Keratinocyte (primary cell): ENCODE results near the gene SSH3. TPM values are rescaled to one million over a fixed set of nuclear protein-coding genes. Genes with fewer than 3 reads are reported as not detected.

Source experiments
- DNase-seq: peaks from one replicate; pipeline ENCODE4 v3.0.0-alpha.2; 2011; ENCODE audit warnings: low read depth, missing footprints, low spot score
- FAIRE-seq: peaks from 2 replicates; lab custom pipeline; 2011; peaks lifted over from hg19 to GRCh38; lab: Jason Lieb, UNC
- H2AFZ ChIP-seq: 2 replicates; pipeline ENCODE4 v1.6.0; 2012; ENCODE audit warnings: low read length, control low read depth, inconsistent platforms; ENCODE audit not compliant: control insufficient read depth
- H3K27ac ChIP-seq: 2 replicates; pipeline ENCODE4 v1.5.1; 2011; ENCODE audit warnings: low read length; ENCODE audit not compliant: control insufficient read depth, insufficient read depth
- H3K27me3 ChIP-seq: 3 replicates; pipeline ENCODE4 v1.6.0; 2011; ENCODE audit warnings: low read length; ENCODE audit not compliant: control insufficient read depth, insufficient read depth; ENCODE audit errors: extremely low read depth
- H3K36me3 ChIP-seq, 2 experiments: 2 replicates in 1 of 2; 3 replicates in 1 of 2; pipeline ENCODE4 v1.5.1; 2011; ENCODE audit warnings: low read length in 2 of 2, mild to moderate bottlenecking in 1 of 2; ENCODE audit not compliant: control insufficient read depth in 2 of 2, insufficient read depth in 2 of 2; ENCODE audit errors: extremely low read depth in 1 of 2
- H3K4me1 ChIP-seq: 3 replicates; pipeline ENCODE4 v1.5.1; 2011; ENCODE audit warnings: low read length; ENCODE audit not compliant: control insufficient read depth, insufficient read depth; ENCODE audit errors: extremely low read depth
- H3K4me2 ChIP-seq: 3 replicates; pipeline ENCODE4 v1.6.0; 2011; ENCODE audit warnings: low read depth, low read length; ENCODE audit not compliant: control insufficient read depth, insufficient read depth; ENCODE audit errors: extremely low read depth
- H3K4me3 ChIP-seq, 3 experiments: fragments of 200-600 bp in 1 of 3; sonication (generic) in 1 of 3; 2 replicates in 2 of 3; 3 replicates in 1 of 3; pipeline ENCODE4 v1.5.1; 2011 to 2016; ENCODE audit warnings: low read length in 3 of 3, mild to moderate bottlenecking in 3 of 3, control low read depth in 2 of 3, inconsistent platforms in 1 of 3, low read depth in 1 of 3, mixed read lengths in 1 of 3, mixed run types in 1 of 3, moderate library complexity in 1 of 3; ENCODE audit not compliant: control insufficient read depth in 2 of 3, insufficient read depth in 2 of 3; ENCODE audit errors: extremely low read depth in 1 of 3
- H3K79me2 ChIP-seq: 2 replicates; pipeline ENCODE4 v1.6.0; 2012; ENCODE audit warnings: low read length; ENCODE audit not compliant: control insufficient read depth, insufficient read depth
- H3K9ac ChIP-seq: 3 replicates; pipeline ENCODE4 v1.6.0; 2011; ENCODE audit warnings: low read length; ENCODE audit not compliant: control insufficient read depth, insufficient read depth; ENCODE audit errors: extremely low read depth
- H3K9me1 ChIP-seq: 3 replicates; pipeline ENCODE4 v1.6.0; 2011; ENCODE audit warnings: low read length; ENCODE audit not compliant: control insufficient read depth, insufficient read depth; ENCODE audit errors: extremely low read depth
- H3K9me3 ChIP-seq: 2 replicates; pipeline ENCODE4 v1.5.1; 2012; ENCODE audit warnings: low read depth, low read length; ENCODE audit not compliant: control insufficient read depth
- H4K20me1 ChIP-seq: 3 replicates; pipeline ENCODE4 v1.6.0; 2011; ENCODE audit warnings: low read length; ENCODE audit not compliant: control insufficient read depth, insufficient read depth; ENCODE audit errors: extremely low read depth
- EZH2 ChIP-seq: IDR thresholded peaks from one replicate; pipeline ENCODE4 v1.6.1; 2012; ENCODE audit warnings: inconsistent platforms, mild to moderate bottlenecking, low read length, moderate library complexity
- dilution Hi-C: fragments of 300-500 bp; cut with MboI; formaldehyde crosslinking; loops from one replicate; pipeline ENCODE4 v1.7.0; 2020; ENCODE audit warnings: low sequenced_read_pairs; ENCODE audit not compliant: extremely low pct_ligation_motif_present
- polyA plus RNA-seq, 5 experiments: library from polyadenylated mRNA; depleted of rRNA in 3 of 5; stranded (reverse) in 3 of 5; stranded (forward) in 1 of 5; unstranded in 1 of 5; fragments of >200 nt; gene quantifications; 1 replicate in 1 of 5; 2 replicates in 3 of 5; 3 replicates in 1 of 5; pipeline versions ENCODE4 v1.2.1 to v1.2.3, GENCODE V29; 2011 to 2012; ENCODE audit warnings: missing spikeins in 2 of 5, low read depth in 1 of 5, low replicate concordance in 1 of 5
- TF ChIP-seq, protein P1 (sequence below), 3 experiments: IDR thresholded peaks in 1 of 3; conservative IDR thresholded peaks in 1 of 3; optimal IDR thresholded peaks in 1 of 3; 2 replicates in 2 of 3; 3 replicates in 1 of 3; pipeline versions ENCODE3 to v1.5.1; 2011; ENCODE audit warnings: low read length in 3 of 3, mild to moderate bottlenecking in 3 of 3, moderate library complexity in 2 of 3, control low read depth in 1 of 3, inconsistent platforms in 1 of 3; ENCODE audit not compliant: insufficient read depth in 2 of 3; ENCODE audit errors: extremely low read depth in 1 of 3

The SSH3 gene
- polyA plus RNA-seq, 1 donor (not counting 4 experiments of a cell fraction or from before 2014, with no cell fraction given): 24.8 TPM

GRCh38 chr11:67306769-67307544 lies 3.6 kb downstream of the SSH3 start:
- Histone ChIP-seq H3K4me1 (peaks cover 43% of the 10 kb centered on the region), H3K4me2 (no peak overlapping the region), H3K9me1 (no peaks in the 10 kb centered on the region), H3K9me3 (no peaks in the 10 kb centered on the region), H3K27me3 (no peaks in the 10 kb centered on the region), H3K36me3 (peaks cover under 1 to 26% of the 10 kb centered on the region in 2 experiments), H3K4me3 (no peak overlapping the region), H3K79me2 (no peaks in the 10 kb centered on the region), H3K9ac (no peak overlapping the region), H3K27ac (no peak overlapping the region), H2AFZ (no peak overlapping the region), H4K20me1 (no peaks in the 10 kb centered on the region)
- no peak for DNase-seq
- dilution Hi-C loops: no loop called here
- no peak for FAIRE-seq
- TF ChIP-seq EZH2: no peak
- TF ChIP-seq, protein P1, sequence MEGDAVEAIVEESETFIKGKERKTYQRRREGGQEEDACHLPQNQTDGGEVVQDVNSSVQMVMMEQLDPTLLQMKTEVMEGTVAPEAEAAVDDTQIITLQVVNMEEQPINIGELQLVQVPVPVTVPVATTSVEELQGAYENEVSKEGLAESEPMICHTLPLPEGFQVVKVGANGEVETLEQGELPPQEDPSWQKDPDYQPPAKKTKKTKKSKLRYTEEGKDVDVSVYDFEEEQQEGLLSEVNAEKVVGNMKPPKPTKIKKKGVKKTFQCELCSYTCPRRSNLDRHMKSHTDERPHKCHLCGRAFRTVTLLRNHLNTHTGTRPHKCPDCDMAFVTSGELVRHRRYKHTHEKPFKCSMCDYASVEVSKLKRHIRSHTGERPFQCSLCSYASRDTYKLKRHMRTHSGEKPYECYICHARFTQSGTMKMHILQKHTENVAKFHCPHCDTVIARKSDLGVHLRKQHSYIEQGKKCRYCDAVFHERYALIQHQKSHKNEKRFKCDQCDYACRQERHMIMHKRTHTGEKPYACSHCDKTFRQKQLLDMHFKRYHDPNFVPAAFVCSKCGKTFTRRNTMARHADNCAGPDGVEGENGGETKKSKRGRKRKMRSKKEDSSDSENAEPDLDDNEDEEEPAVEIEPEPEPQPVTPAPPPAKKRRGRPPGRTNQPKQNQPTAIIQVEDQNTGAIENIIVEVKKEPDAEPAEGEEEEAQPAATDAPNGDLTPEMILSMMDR (optimal IDR thresholded peaks at IDR 0.05 in 1 of 3, IDR thresholded peaks at IDR 0.05 in 1 of 3, conservative IDR thresholded peaks at IDR 0.05 in 1 of 3; ENCODE audit: extremely low read depth in 1 of 3, insufficient read depth in 2 of 3, low read length in 3 of 3): no peak

GRCh38 chr11:67307545-67308001 lies 4.2 kb downstream of the SSH3 start:
- Histone ChIP-seq H3K9ac (no peak overlapping the region), H3K4me3 (no peak overlapping the region), H3K79me2 (no peaks in the 10 kb centered on the region), H3K9me1 (no peaks in the 10 kb centered on the region), H3K36me3 (peaks cover 0 to 26% of the 10 kb centered on the region in 2 experiments), H3K27ac (no peak overlapping the region), H2AFZ (no peak overlapping the region), H3K4me2 (no peak overlapping the region), H3K27me3 (no peaks in the 10 kb centered on the region), H4K20me1 (no peaks in the 10 kb centered on the region), H3K9me3 (no peaks in the 10 kb centered on the region), H3K4me1 (peaks cover 43% of the 10 kb centered on the region)
- FAIRE-seq: no peak
- no peak for TF ChIP-seq EZH2
- TF ChIP-seq, protein P1 (optimal IDR thresholded peaks at IDR 0.05 in 1 of 3, IDR thresholded peaks at IDR 0.05 in 1 of 3, conservative IDR thresholded peaks at IDR 0.05 in 1 of 3; ENCODE audit: extremely low read depth in 1 of 3, insufficient read depth in 2 of 3, low read length in 3 of 3): no peak
- dilution Hi-C loops: no loop called here
- no peak for DNase-seq
